WI38 (cell line): Measurements from ENCODE around the gene TUBGCP2.

Experiments used
- H3K4me3 ChIP-seq: 2 replicates; pipeline ENCODE4 v1.5.1; 2011; ENCODE audit warnings: low read depth, mild to moderate bottlenecking, control low read depth, low read length
- TF ChIP-seq, protein P1 (sequence below): IDR thresholded peaks from 2 replicates; pipeline ENCODE4 v1.5.1; 2012; ENCODE audit warnings: low read depth, mild to moderate bottlenecking, control low read depth, low read length

The TUBGCP2 gene

DNA sequence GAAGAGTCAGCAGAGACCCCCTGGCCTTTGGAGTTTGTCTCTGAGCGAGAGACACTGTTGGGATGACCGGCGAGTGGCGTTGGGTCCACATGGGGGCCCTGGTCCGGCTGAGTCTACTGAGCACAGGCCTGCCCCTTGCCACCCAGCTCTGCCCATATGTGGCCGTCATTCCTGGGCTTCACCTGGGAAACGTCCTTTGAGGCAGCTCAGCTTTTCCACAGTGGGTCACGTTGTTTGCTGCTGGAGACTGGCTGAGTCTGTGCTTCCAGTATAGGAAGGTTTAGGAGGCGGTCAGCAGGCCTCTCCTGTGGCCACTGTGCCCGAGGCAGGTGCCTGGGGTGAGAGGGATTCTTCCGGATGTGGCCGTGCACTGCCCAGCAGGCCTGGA is 49.1 kb downstream of the TUBGCP2 start:
- TF ChIP-seq, protein P1, sequence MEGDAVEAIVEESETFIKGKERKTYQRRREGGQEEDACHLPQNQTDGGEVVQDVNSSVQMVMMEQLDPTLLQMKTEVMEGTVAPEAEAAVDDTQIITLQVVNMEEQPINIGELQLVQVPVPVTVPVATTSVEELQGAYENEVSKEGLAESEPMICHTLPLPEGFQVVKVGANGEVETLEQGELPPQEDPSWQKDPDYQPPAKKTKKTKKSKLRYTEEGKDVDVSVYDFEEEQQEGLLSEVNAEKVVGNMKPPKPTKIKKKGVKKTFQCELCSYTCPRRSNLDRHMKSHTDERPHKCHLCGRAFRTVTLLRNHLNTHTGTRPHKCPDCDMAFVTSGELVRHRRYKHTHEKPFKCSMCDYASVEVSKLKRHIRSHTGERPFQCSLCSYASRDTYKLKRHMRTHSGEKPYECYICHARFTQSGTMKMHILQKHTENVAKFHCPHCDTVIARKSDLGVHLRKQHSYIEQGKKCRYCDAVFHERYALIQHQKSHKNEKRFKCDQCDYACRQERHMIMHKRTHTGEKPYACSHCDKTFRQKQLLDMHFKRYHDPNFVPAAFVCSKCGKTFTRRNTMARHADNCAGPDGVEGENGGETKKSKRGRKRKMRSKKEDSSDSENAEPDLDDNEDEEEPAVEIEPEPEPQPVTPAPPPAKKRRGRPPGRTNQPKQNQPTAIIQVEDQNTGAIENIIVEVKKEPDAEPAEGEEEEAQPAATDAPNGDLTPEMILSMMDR = no peak
- no peak overlapping the region for H3K4me3 ChIP-seq

DNA sequence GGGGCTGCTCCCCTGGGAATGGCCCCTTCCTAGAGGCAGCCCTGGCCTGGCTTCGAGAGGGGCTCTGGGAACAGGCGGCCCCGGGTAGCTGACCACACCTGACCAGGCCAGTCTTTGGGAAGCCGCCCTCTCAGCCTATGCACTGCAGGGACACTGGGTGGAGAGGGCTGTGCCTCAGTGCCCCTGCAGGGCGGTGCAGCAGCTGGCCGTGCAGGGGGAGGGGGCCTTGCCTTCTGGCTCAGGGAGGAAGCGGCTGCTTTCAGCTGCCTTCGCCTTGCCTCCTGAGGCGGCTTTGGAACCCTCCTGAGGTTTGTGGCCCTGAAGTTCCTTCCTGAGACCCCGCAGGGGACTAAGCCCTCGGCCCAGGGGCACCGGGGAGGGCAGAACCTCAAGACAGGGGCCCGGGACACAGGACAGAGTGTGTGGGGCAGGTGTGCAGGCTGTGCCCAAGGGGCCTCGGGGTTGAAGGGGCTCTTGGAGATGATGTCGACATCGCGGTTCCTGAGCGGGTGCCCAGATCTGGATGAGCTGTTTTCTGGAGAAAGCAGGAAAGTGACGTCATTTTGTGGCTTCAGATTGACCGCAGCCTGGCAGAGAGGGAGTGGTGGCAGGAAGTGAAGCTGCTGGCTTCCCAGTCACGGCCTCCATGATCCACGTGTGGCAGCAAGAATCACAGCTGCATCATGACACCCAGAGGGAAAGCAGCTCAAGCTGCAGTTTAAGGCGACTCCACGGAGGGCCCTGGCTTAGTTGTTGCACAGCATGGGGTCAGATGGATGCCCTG is 49.7 kb downstream of the TUBGCP2 start:
- no peak overlapping the region for H3K4me3 ChIP-seq
- TF ChIP-seq, protein P1 = no peak

DNA sequence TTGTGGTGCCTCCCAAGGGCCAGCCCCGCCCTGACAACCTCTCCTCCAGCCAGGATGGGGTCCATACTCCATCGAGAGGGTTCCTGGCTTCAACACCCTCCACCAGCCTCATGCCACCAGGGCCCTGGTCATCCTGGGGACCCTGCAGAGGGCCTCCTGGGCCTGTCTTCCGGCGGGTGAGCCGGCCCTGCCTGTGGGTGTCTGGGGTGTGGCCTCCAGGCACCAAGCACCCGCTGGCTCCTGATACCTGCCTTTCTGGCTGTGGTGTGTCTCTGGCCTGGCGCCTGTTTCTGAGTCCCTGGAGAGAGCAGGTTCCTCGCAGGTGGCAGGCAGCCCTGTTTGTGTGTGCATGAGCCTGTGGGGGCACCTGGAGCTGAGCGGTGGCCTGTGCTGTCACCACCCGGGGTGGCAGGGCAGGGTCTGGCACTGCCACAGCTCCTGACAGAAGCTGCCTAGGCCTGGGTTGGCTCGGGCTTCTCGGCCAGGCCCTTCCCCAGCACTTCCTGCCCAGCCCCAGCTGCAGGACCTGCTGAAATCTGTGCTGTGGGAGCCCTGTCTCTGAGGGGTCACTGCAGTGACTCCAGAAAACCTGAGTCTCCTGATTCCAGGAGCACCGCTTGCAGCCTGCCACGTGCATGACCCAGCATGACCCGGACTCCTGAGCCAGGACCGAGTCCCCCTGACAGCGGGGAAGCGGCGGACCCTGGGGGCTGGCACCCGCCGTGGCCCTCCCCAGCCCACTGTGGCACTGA is 50.4 kb downstream of the TUBGCP2 start:
- TF ChIP-seq, protein P1 = no peak
- H3K4me3 ChIP-seq = no peak overlapping the region

DNA sequence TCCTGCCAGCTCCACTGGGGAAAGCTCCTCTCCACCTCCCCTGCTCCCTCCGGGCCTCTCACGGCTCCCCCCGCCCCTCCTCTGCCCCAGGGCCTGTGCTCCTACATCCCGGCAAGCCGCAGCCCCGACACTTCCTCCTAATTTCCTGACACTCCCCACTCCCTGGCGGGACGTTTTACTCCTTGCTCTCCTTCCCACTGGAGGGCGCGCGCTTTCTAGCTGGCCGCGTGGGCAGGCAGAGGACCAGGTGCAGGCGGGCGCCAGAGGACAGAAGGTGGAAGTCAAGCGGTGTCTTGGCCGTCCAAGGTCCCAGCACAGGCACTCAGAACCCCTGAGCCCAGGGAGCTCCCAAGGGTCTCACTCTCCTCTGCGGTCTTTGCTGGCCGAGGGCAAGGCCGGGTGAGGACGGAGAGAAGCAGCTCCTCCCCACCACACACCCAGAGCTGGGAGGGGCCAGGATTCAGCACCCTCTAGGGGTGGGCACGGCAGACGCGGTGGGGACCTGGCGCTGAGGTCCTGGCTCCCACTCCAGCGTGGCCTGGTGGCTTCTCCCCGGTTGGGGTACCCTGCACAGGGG is 51.1 kb downstream of the TUBGCP2 start:
- H3K4me3 ChIP-seq = no peak overlapping the region
- TF ChIP-seq, protein P1 = no peak

DNA sequence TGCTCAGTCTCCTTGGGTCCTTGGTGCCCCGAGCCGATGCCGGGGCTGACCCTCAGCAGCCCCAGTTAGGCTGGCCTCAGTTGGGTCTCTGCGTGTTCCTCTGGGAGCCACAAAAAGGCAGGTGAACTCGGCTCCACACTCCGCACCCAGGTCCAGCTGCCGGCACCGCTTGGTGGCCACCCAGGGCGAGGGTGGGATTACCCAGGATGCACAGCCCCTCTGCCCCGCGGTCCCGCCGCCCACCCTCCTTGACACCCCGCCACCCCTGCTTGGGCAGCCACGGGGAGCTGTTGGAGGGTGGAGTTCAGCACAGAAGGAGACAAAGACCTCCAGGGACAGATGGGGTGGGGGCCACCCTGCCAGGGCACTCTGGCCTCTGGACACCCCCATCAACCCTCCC is 53.3 kb downstream of the TUBGCP2 start:
- no peak overlapping the region for H3K4me3 ChIP-seq
- TF ChIP-seq, protein P1 = no peak

DNA sequence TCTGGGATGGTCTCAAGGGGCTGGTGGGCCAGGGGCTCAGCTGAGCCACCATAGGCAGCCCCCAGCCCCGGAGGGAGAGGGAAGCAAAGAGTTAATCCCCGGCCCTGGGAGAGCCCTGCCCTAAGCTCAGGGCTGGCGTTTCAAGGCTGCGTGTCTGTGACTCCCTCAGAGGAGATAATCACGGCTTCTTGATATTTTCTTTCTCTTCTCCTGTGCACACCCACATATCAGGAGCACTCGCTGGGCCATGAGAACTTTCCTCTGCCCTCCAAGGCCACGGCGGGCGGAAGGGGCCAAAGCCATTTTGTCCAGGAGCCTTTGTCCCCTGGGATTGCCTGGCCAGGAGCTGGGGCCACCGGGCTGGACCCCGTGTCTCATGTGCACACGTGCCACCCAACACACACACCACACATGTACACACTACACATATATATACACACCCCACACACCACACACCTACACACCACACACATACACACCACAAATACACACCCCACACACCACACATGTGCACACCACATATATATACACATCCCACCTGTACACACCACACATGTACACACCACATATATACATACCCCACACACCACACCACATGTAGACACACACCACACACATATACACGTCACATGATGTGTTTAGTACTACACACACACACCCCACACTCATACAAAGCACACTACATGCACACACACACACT is 54.1 kb downstream of the TUBGCP2 start:
- TF ChIP-seq, protein P1 = no peak
- H3K4me3 ChIP-seq = no peak overlapping the region
